Endothelial cell of umbilical vein (primary cell): ENCODE results near the gene STK40.

ENCODE experiments used
- CTCF ChIP-seq, 2 donors: IDR thresholded peaks; 1 replicate in 1 of 2; 2 replicates in 1 of 2; pipeline ENCODE4 v1.5.1; 2011; ENCODE audit warnings: low read length in 2 of 2, mild to moderate bottlenecking in 2 of 2, moderate library complexity in 2 of 2, control low read depth in 1 of 2, inconsistent platforms in 1 of 2, low read depth in 1 of 2; ENCODE audit not compliant: insufficient read depth in 1 of 2; ENCODE audit errors: extremely low read depth in 1 of 2
- EZH2 ChIP-seq: IDR thresholded peaks from 2 replicates; pipeline ENCODE4 v1.6.1; 2012; ENCODE audit warnings: borderline replicate concordance, low read depth, mild to moderate bottlenecking, moderate library complexity, low read length, inconsistent platforms; ENCODE audit not compliant: severe bottlenecking
- FOS ChIP-seq: IDR thresholded peaks from 2 replicates; pipeline ENCODE4 v1.6.1; 2011; ENCODE audit warnings: mild to moderate bottlenecking, low read length, moderate library complexity, borderline replicate concordance; ENCODE audit not compliant: insufficient read depth
- JUN ChIP-seq: IDR thresholded peaks from 2 replicates; pipeline ENCODE4 v1.6.1; 2011; ENCODE audit warnings: borderline replicate concordance, low read depth; ENCODE audit not compliant: insufficient read length, insufficient read depth
- MAX ChIP-seq: IDR thresholded peaks from 2 replicates; pipeline ENCODE4 v1.6.1; 2011; ENCODE audit not compliant: insufficient read depth, insufficient read length
- POLR2A ChIP-seq: IDR thresholded peaks from 2 replicates; pipeline ENCODE4 v1.6.1; 2012; ENCODE audit warnings: low read depth, mild to moderate bottlenecking, control low read depth, low read length
- POLR2AphosphoS5 ChIP-seq: IDR thresholded peaks from 2 replicates; pipeline ENCODE4 v1.6.1; 2012; ENCODE audit warnings: low read depth, mild to moderate bottlenecking, control low read depth, low read length, moderate library complexity; ENCODE audit not compliant: insufficient read depth

DNA sequence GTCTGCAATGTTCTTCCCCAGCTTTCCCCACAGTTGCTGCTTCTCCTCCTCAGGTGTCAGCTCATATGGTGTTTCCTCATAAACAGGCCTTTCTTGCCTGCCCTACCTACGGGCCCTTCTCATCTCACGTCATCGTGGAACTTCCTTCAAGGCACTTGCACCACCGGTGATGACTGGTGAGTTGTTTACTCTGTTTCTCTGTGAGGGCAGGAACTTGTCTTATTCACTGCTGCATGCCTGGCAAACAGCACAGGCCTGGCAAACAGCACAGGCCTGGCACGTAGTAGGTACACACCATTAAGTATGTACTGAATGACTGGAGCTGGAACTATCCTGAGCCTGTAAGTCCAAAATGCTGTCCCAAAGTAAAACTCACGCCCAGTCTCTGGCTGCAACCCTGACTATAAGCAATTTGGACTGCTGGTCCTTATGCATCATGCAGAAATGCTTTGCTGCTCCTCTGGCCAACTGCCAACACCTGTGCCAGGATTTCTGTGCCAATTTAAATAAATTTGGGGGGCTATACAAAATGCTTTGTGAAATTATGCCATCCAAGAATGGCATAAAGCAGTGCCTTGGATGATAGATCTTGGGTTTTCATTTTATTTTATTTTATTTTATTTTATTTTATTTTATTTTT is 25.7 kb downstream of the STK40 start:
- no peak for TF ChIP-seq CTCF (IDR thresholded peaks at IDR 0.05; ENCODE audit: extremely low read depth in 1 of 2, insufficient read depth in 1 of 2, low read depth in 1 of 2, low read length in 2 of 2)
- no peak for TF ChIP-seq POLR2A
- no peak for TF ChIP-seq FOS
- TF ChIP-seq POLR2AphosphoS5, result no peak
- TF ChIP-seq EZH2, result no peak
- TF ChIP-seq MAX, result no peak
- no peak for TF ChIP-seq JUN
